Neural cell (in vitro differentiated cells): ENCODE data around the gene TMEM139. TPM values are rescaled to one million over a fixed set of nuclear protein-coding genes. Genes with fewer than 3 reads are reported as not detected.
"Not testable (repeated sequence)": the region's sequence is repeated elsewhere in the genome, so short reads cannot be mapped to it uniquely, and the experiment has no call there.

ENCODE experiments used
- H2AFZ ChIP-seq: fragments of 200-600, 300-800 bp; sonication (generic), shearing (Covaris generic); 2 replicates; pipeline ENCODE4 v1.6.0; 2014; ENCODE audit warnings: low read depth, mild to moderate bottlenecking, antibody characterized with exemption, low read length, moderate library complexity
- H3F3A ChIP-seq: fragments of 200-600 bp; shearing (Covaris generic); 2 replicates; pipeline ENCODE4 v1.6.1; 2016; ENCODE audit warnings: mild to moderate bottlenecking, moderate library complexity, mixed read lengths, antibody characterized with exemption, low read length; ENCODE audit not compliant: insufficient read depth, poor library complexity, severe bottlenecking
- H3K27ac ChIP-seq: fragments of 200-600, 300-800 bp; sonication (generic), shearing (Covaris generic); 2 replicates; pipeline ENCODE4 v1.5.1; 2014; ENCODE audit warnings: mild to moderate bottlenecking, low read length, moderate library complexity
- H3K27me3 ChIP-seq: fragments of 300-800, 200-600 bp; sonication (generic), shearing (Covaris generic); 2 replicates; pipeline ENCODE4 v1.6.0; 2014; ENCODE audit warnings: mild to moderate bottlenecking, low read depth, low read length, moderate library complexity; ENCODE audit not compliant: insufficient read depth
- H3K36me3 ChIP-seq: fragments of 300-800, 200-600 bp; sonication (generic), shearing (Covaris generic); 2 replicates; pipeline ENCODE4 v1.5.1; 2014; ENCODE audit warnings: mild to moderate bottlenecking, antibody characterized with exemption, low read length, moderate library complexity; ENCODE audit not compliant: insufficient read depth
- H3K4me2 ChIP-seq: fragments of 300-800, 200-600 bp; sonication (generic), shearing (Covaris generic); 2 replicates; pipeline ENCODE4 v1.6.0; 2014; ENCODE audit warnings: mild to moderate bottlenecking, low read length
- H3K4me3 ChIP-seq: fragments of 300-800, 200-600 bp; sonication (generic), shearing (Covaris generic); 2 replicates; pipeline ENCODE4 v1.5.1; 2014; ENCODE audit warnings: mild to moderate bottlenecking, low read length, moderate library complexity
- H3K79me2 ChIP-seq: fragments of 200-600 bp; shearing (Covaris generic); replicated peaks from 2 replicates; pipeline ENCODE4 v1.6.0; 2014; ENCODE audit warnings: mild to moderate bottlenecking, low read length, moderate library complexity; ENCODE audit not compliant: insufficient read depth
- H3K9ac ChIP-seq: fragments of 300-800, 200-600 bp; sonication (generic), shearing (Covaris generic); 2 replicates; pipeline ENCODE4 v1.6.1; 2016; ENCODE audit warnings: mild to moderate bottlenecking, low read length, mixed read lengths
- H3K9me2 ChIP-seq: fragments of 200-600 bp; shearing (Covaris generic); 2 replicates; pipeline ENCODE4 v1.6.1; 2016; ENCODE audit warnings: mild to moderate bottlenecking, low read length, mixed read lengths; ENCODE audit not compliant: insufficient read depth
- H3K9me3 ChIP-seq: fragments of 200-600, 300-800 bp; sonication (generic), shearing (Covaris generic); 2 replicates; pipeline ENCODE4 v1.6.1; 2016; ENCODE audit warnings: mild to moderate bottlenecking, mixed run types, low read length, moderate library complexity, mixed read lengths
- H4K20me1 ChIP-seq: fragments of 200-600 bp; shearing (Covaris generic); 2 replicates; pipeline ENCODE4 v1.6.1; 2016; ENCODE audit warnings: mild to moderate bottlenecking, mixed run types; ENCODE audit not compliant: insufficient read depth
- EZH2 ChIP-seq: fragments of 200-600, 300-800 bp; shearing (Covaris generic), sonication (generic); IDR thresholded peaks from 2 replicates; pipeline ENCODE4 v1.6.1; 2014; ENCODE audit warnings: antibody characterized with exemption, low read length, borderline replicate concordance, mild to moderate bottlenecking; ENCODE audit not compliant: insufficient read depth, poor library complexity, severe bottlenecking
- REST ChIP-seq: IDR thresholded peaks from 2 replicates; pipeline ENCODE4 v1.6.1; 2012; ENCODE audit warnings: borderline replicate concordance
- SMC3 ChIP-seq: fragments of 450-650 bp; conservative IDR thresholded peaks from 2 replicates; pipeline ENCODE4 v1.6.1; 2014; ENCODE audit warnings: antibody characterized with exemption, mild to moderate bottlenecking, moderate library complexity; ENCODE audit not compliant: poor library complexity
- polyA plus RNA-seq: library from polyadenylated mRNA; depleted of rRNA; stranded (reverse); fragments of >200 nt; gene quantifications from 2 replicates; pipeline ENCODE4 v1.2.3, GENCODE V29; 2014
- TF ChIP-seq, protein P1 (sequence below): fragments of 450-650 bp; IDR thresholded peaks from 2 replicates; pipeline ENCODE4 v1.5.1; 2014; ENCODE audit warnings: antibody characterized with exemption, mild to moderate bottlenecking, moderate library complexity; ENCODE audit not compliant: poor library complexity, severe bottlenecking

TMEM139 gene
- polyA plus RNA-seq, 1 donor from 2014 or later: not detected

GRCh38 chr7:143288836-143289235 is 4.1 kb downstream of the TMEM139 start:
- Histone ChIP-seq H3K27me3 (no peaks in the 10 kb centered on the region), H3K4me3 (peak overlapping the region; percentile 98), H3K4me2 (peak overlapping the region; percentile 90), H3K9ac (peak overlapping the region; percentile 97), H2AFZ (peak overlapping the region; percentile 96), H3K36me3 (peaks cover 4% of the 10 kb centered on the region), H3K79me2 (peaks cover 40% of the 10 kb centered on the region), H3K9me3 (no peaks in the 10 kb centered on the region), H3K9me2 (no peaks in the 10 kb centered on the region), H4K20me1 (no peaks in the 10 kb centered on the region), H3F3A (no peaks in the 10 kb centered on the region), H3K27ac (peak overlapping the region; percentile 89)
- TF ChIP-seq SMC3 (peak; percentile 9), REST (no peak)

DNA sequence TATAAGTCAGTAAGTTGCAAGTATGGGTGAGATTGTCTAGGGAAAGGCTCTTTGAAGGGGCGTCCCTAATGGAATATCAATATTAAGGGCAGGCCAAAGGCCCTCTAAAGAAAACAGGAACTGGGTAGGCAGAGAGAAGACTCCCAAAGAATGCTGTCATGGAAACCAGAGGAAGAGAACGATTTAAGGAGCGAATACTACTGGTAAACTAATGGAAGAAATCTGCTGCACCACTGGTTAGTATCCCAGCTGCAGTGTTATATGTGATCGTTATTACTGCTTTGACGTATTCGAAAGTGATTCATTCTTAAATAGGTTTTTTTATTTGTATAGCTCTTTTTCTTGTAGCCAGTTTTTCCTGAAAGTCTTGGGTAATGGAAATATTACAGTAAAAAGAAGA is 4.7 kb downstream of the TMEM139 start:
- Histone ChIP-seq H3K79me2 (peaks cover 40% of the 10 kb centered on the region), H3K27me3 (no peaks in the 10 kb centered on the region), H3F3A (no peaks in the 10 kb centered on the region), H3K4me3 (peak overlapping the region; percentile 98), H3K27ac (peak overlapping the region; percentile 89), H3K9ac (peak overlapping the region; percentile 97), H3K36me3 (peaks cover 4% of the 10 kb centered on the region), H3K4me2 (peak overlapping the region; percentile 90), H3K9me2 (no peaks in the 10 kb centered on the region), H4K20me1 (no peaks in the 10 kb centered on the region), H3K9me3 (no peaks in the 10 kb centered on the region), H2AFZ (no peak overlapping the region)
- TF ChIP-seq, protein P1, sequence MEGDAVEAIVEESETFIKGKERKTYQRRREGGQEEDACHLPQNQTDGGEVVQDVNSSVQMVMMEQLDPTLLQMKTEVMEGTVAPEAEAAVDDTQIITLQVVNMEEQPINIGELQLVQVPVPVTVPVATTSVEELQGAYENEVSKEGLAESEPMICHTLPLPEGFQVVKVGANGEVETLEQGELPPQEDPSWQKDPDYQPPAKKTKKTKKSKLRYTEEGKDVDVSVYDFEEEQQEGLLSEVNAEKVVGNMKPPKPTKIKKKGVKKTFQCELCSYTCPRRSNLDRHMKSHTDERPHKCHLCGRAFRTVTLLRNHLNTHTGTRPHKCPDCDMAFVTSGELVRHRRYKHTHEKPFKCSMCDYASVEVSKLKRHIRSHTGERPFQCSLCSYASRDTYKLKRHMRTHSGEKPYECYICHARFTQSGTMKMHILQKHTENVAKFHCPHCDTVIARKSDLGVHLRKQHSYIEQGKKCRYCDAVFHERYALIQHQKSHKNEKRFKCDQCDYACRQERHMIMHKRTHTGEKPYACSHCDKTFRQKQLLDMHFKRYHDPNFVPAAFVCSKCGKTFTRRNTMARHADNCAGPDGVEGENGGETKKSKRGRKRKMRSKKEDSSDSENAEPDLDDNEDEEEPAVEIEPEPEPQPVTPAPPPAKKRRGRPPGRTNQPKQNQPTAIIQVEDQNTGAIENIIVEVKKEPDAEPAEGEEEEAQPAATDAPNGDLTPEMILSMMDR: no peak
- no peak for TF ChIP-seq EZH2

DNA sequence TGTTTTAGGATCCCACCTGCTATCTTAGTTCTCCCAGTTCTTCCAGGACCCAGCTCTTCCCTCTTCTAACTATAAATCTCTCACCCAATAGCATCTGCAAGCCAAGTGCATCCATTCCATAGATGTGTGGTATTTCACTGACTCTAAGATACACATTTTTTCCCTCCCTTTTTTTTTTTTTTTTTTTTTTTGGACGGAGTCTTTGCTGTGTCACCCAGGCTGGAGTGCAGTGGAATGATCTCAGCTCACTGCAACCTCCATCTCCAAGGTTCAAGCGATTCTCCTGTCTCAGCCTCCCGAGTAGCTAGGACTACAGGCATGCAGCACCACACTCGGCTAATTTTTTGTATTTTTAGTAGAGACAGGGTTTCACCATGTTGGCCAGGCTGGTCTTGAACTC is 5.1 kb downstream of the TMEM139 start:
- H3F3A ChIP-seq, H3K9me2 ChIP-seq, H3K27me3 ChIP-seq, H2AFZ ChIP-seq, H4K20me1 ChIP-seq, H3K9me3 ChIP-seq, H3K27ac ChIP-seq, H3K36me3 ChIP-seq: not testable (repeated sequence)
- Histone ChIP-seq H3K79me2 (peaks cover 40% of the 10 kb centered on the region), H3K4me2 (peak overlapping the region; percentile 90), H3K9ac (peak overlapping the region; percentile 97), H3K4me3 (peak overlapping the region; percentile 98)
